CD14-positive monocyte (primary cell): ENCODE measurements around the gene PTTG2. TPM values are rescaled to one million over a fixed set of nuclear protein-coding genes. Genes with fewer than 3 reads are reported as not detected.

Experiments
- DNase-seq, 3 donors: peaks; one replicate each; pipeline ENCODE4 v3.0.0-alpha.2; 2011 to 2022
- H2AFZ ChIP-seq: 2 replicates; pipeline ENCODE4 v1.6.0; 2012; ENCODE audit warnings: mild to moderate bottlenecking, low read depth, low read length, inconsistent platforms; ENCODE audit not compliant: insufficient read depth, poor library complexity, severe bottlenecking
- H3K27ac ChIP-seq, 2 donors: 1 replicate in 1 of 2; 2 replicates in 1 of 2; pipeline ENCODE4 v1.5.1; 2012 to 2013; ENCODE audit warnings: low read length in 2 of 2, control low read depth in 1 of 2, inconsistent platforms in 1 of 2, low read depth in 1 of 2, mild to moderate bottlenecking in 1 of 2
- H3K27me3 ChIP-seq, 2 donors: one replicate each; pipeline versions ENCODE4 v1.6.0 to v1.6.1; 2011 to 2013; ENCODE audit warnings: low read length in 2 of 2; ENCODE audit not compliant: control insufficient read depth in 2 of 2, insufficient read depth in 2 of 2
- H3K36me3 ChIP-seq, 2 donors: replicated peaks in 1 of 2; 1 replicate in 1 of 2; 2 replicates in 1 of 2; pipeline versions ENCODE4 v1.5.1 to v1.6.1; 2012 to 2013; ENCODE audit warnings: low read length in 2 of 2, control low read depth in 1 of 2, inconsistent platforms in 1 of 2, mild to moderate bottlenecking in 1 of 2; ENCODE audit not compliant: insufficient read depth in 2 of 2, control insufficient read depth in 1 of 2
- H3K4me1 ChIP-seq, 2 donors: 1 replicate in 1 of 2; 2 replicates in 1 of 2; pipeline versions ENCODE4 v1.5.1 to v1.6.1; 2012 to 2013; ENCODE audit warnings: low read length in 2 of 2, control low read depth in 1 of 2, inconsistent platforms in 1 of 2, mild to moderate bottlenecking in 1 of 2, moderate library complexity in 1 of 2; ENCODE audit not compliant: insufficient read depth in 2 of 2, control insufficient read depth in 1 of 2
- H3K4me2 ChIP-seq: replicated peaks from 2 replicates; pipeline ENCODE3; 2012; ENCODE audit warnings: low read length, moderate library complexity, mild to moderate bottlenecking; ENCODE audit not compliant: poor library complexity, severe bottlenecking; ENCODE audit errors: extremely low read depth
- H3K4me3 ChIP-seq, 3 experiments: fragments of 200-600 bp in 1 of 3; sonication (generic) in 1 of 3; replicated peaks in 1 of 3; 1 replicate in 2 of 3; 2 replicates in 1 of 3; pipeline ENCODE4 v1.5.1; 2011 to 2013; ENCODE audit warnings: low read length in 3 of 3, mild to moderate bottlenecking in 3 of 3, control low read depth in 2 of 3, low read depth in 2 of 3, inconsistent platforms in 1 of 3, moderate library complexity in 1 of 3
- H3K79me2 ChIP-seq: 2 replicates; pipeline ENCODE4 v1.6.0; 2012; ENCODE audit warnings: mild to moderate bottlenecking, control low read depth, inconsistent platforms, low read length, moderate library complexity; ENCODE audit not compliant: insufficient read depth
- H3K9ac ChIP-seq: 2 replicates; pipeline ENCODE4 v1.6.0; 2017; ENCODE audit warnings: low read length, mild to moderate bottlenecking; ENCODE audit not compliant: insufficient read depth, poor library complexity, severe bottlenecking
- H3K9me3 ChIP-seq, 2 donors: replicated peaks in 1 of 2; 1 replicate in 1 of 2; 2 replicates in 1 of 2; pipeline versions ENCODE4 v1.5.1 to v1.6.1; 2012 to 2013; ENCODE audit warnings: low read length in 2 of 2, control low read depth in 1 of 2; ENCODE audit not compliant: control insufficient read depth in 1 of 2, insufficient read depth in 1 of 2
- H4K20me1 ChIP-seq: 2 replicates; pipeline ENCODE4 v1.6.0; 2012; ENCODE audit warnings: mild to moderate bottlenecking, low read length, control low read depth, moderate library complexity; ENCODE audit not compliant: insufficient read depth
- H3K27ac Mint-ChIP-seq, 7 donors: one replicate each; pipeline ENCODE4 v1.8.0; 2020; ENCODE audit warnings: mild to moderate bottlenecking in 7 of 7, mixed read lengths in 7 of 7, moderate library complexity in 6 of 7, inconsistent platforms in 2 of 7
- H3K27me3 Mint-ChIP-seq, 3 donors: one replicate each; pipeline ENCODE4 v1.8.0; 2021 to 2022; ENCODE audit warnings: low read depth in 3 of 3, mild to moderate bottlenecking in 3 of 3, mixed read lengths in 3 of 3, moderate library complexity in 3 of 3, inconsistent platforms in 1 of 3
- H3K36me3 Mint-ChIP-seq, 2 donors: one replicate each; pipeline ENCODE4 v1.8.0; 2020; ENCODE audit warnings: mixed read lengths in 2 of 2, inconsistent platforms in 1 of 2, mild to moderate bottlenecking in 1 of 2
- H3K4me1 Mint-ChIP-seq: one replicate; pipeline ENCODE4 v1.8.0; 2020; ENCODE audit warnings: mild to moderate bottlenecking, mixed read lengths
- H3K4me3 Mint-ChIP-seq, 2 donors: one replicate each; pipeline ENCODE4 v1.8.0; 2020; ENCODE audit warnings: mild to moderate bottlenecking in 2 of 2, mixed read lengths in 2 of 2, moderate library complexity in 1 of 2
- H3K9me3 Mint-ChIP-seq, 7 donors: one replicate each; pipeline ENCODE4 v1.8.0; 2020 to 2022; ENCODE audit warnings: mixed read lengths in 7 of 7, mild to moderate bottlenecking in 6 of 7, moderate library complexity in 6 of 7, inconsistent platforms in 2 of 7
- CTCF ChIP-seq: fragments of 200-600 bp; IDR thresholded peaks from one replicate; pipeline ENCODE4 v1.8.0; 2022; ENCODE audit warnings: antibody characterized with exemption, mild to moderate bottlenecking
- WGBS: methylation state at CpG from one replicate; pipeline ENCODE4 v1.1.5; 2013; ENCODE audit warnings: missing lambda C conversion rate; ENCODE audit not compliant: insufficient coverage; 5-methylcytosine and 5-hydroxymethylcytosine counted together
- intact Hi-C, 2 donors: fragments of 100-400 bp; cut with micrococcal nuclease; formaldehyde crosslinking; loops; one replicate each; pipeline versions ENCODE4 v1.15.0 to v1.15.1; 2023
- polyA plus RNA-seq, 3 donors: library from polyadenylated mRNA; depleted of rRNA in 1 of 3; unstranded in 2 of 3; stranded (reverse) in 1 of 3; fragments of 300-500 nt in 2 of 3; fragments of >200 nt in 1 of 3; fragmentation: Illumina TruSeq in 2 of 3; gene quantifications; 1 replicate in 2 of 3; 2 replicates in 1 of 3; pipeline ENCODE4 v1.2.3, GENCODE V29; 2012 to 2021

PTTG2 gene
- polyA plus RNA-seq, 3 donors: 2.0 TPM; not detected in 2

GRCh38 chr4:37995299-37995821 is 35.2 kb downstream of the PTTG2 start:
- no peak overlapping the region for H3K4me3 ChIP-seq
- peak overlapping the region in 1 of 2 donors; percentile 59 for H3K27ac ChIP-seq
- Mint-ChIP-seq H3K4me1 (peaks cover 42% of the 10 kb centered on the region), H3K36me3 (peaks cover 17 to 32% of the 10 kb centered on the region in 2 donors), H3K27me3 (no peaks in the 10 kb centered on the region), H3K9me3 (peaks cover 0 to 2% (median 0%) of the 10 kb centered on the region in 7 donors), H3K27ac (peak overlapping the region in 4 of 7 donors; percentile 2 to 63 (median 35)), H3K4me3 (no peak overlapping the region)
- H3K36me3 ChIP-seq: peaks cover 4 to 20% of the 10 kb centered on the region in 2 donors
- DNase-seq: no peak
- H3K9me3 ChIP-seq: no peaks in the 10 kb centered on the region
- no peak overlapping the region for H3K4me2 ChIP-seq
- no peak for TF ChIP-seq CTCF
- H3K27me3 ChIP-seq: no peaks in the 10 kb centered on the region
- 100% methylated on average over 1 of the region's 5 CpGs for WGBS
- no peak overlapping the region for H2AFZ ChIP-seq
- peaks cover 60% of the 10 kb centered on the region for H4K20me1 ChIP-seq
- intact Hi-C loops: no loop called here
- peaks cover 21 to 26% of the 10 kb centered on the region in 2 donors for H3K4me1 ChIP-seq
- H3K9ac ChIP-seq: no peak overlapping the region
- H3K79me2 ChIP-seq: peaks cover 99% of the 10 kb centered on the region

DNA sequence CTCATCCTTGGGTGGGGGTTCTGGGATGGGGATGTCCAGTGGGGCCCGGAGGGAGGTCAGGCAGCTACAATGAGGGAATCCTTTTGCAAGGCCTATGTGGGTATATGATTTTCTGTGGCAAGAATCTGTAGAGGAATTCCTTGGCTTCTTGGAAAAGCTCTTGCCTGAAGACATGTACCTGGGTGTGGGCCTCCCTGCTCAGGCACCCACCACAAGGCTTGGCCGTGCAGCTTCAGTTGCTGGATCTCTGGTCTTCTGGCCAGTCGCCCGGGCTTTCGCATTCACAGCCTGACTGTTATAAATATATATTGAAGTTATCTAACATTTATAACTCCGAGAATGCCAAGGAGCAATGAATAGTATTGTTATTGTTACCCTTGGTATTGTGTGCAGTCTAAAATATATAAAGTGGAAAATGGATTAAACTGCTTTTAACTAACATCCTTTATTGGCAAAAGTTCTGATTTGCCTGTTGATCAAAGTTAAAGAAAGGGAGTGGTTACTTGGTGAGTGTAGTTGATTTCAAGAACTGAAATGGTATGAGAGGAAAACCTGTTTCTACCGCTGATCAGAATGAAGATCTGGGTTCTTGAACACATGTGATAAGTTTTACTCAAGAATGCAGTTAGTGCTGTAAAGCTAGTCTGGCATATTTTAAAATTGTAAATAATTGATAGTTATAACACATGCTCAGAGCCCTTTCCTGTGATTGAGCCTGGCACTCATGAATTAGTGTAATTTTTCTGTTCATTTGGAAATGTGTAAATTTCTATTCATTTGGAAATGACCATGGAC is 36.0 kb downstream of the PTTG2 start:
- no peak for DNase-seq
- Histone ChIP-seq H3K4me2 (no peak overlapping the region), H3K9me3 (no peaks in the 10 kb centered on the region), H4K20me1 (peaks cover 65% of the 10 kb centered on the region), H3K4me1 (peaks cover 13 to 18% of the 10 kb centered on the region in 2 donors), H3K27me3 (no peaks in the 10 kb centered on the region), H3K79me2 (peaks cover 99% of the 10 kb centered on the region), H2AFZ (no peak overlapping the region), H3K4me3 (no peak overlapping the region), H3K27ac (peak overlapping the region in 1 of 2 donors; percentile 17), H3K9ac (no peak overlapping the region), H3K36me3 (peaks cover 4 to 20% of the 10 kb centered on the region in 2 donors)
- Mint-ChIP-seq H3K4me1 (peaks cover 34% of the 10 kb centered on the region), H3K4me3 (no peak overlapping the region), H3K27me3 (no peaks in the 10 kb centered on the region), H3K36me3 (peaks cover 20 to 36% of the 10 kb centered on the region in 2 donors), H3K9me3 (peaks cover 0 to 2% (median 0%) of the 10 kb centered on the region in 7 donors), H3K27ac (peak overlapping the region in 3 of 7 donors; percentile 19 to 67 (median 36))
- WGBS: no CpG with 5 or more reads among the region's 7 CpGs
- intact Hi-C loops: no loop called here
- TF ChIP-seq CTCF: no peak
